SKM-1 treated with dmso at 0.1 percent for 144 hours (cell line): ENCODE measurements around the gene CTNNA2.
"Not testable (repeated sequence)": the region's sequence is repeated elsewhere in the genome, so short reads cannot be mapped to it uniquely, and the experiment has no call there.

Experiments
- DNase-seq: peaks from one replicate; lab custom pipeline; 2025; ENCODE audit not compliant: unreplicated experiment; lab: John Stamatoyannopoulos, UW

Gene CTNNA2

DNA sequence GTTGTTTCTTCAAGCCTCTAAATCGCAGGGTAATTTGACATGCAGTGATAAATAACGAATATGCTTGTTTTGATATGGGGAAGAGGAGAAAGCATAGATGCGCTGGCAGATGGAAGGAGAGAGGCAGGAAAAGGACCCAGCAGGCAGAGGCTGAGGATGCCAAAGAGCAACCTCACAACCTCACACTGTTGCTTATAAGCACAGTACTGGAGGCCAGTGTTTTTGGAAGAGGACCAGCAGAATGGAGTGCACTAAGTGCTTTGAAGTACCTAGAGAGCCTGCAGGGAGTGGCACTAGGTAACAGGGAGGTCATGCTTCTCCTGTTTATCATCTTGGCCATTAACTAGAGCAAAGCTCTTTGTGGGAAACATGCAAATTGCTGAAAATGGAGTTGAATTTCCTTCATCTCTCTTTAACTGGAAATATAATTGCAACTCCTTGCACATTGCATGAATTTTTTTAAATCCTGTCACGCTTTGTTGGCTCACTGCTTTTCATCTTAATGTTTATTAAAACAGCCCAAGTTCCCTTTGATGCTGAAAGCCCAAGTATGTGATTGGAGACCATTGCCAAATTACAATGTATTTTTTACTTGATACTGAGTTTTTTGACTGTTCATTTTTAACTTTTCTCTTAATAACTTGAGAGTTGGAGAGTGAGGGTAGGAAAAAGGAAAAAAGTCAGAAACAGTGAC lies 555.3 kb downstream of the CTNNA2 start:
- DNase-seq: no peak

- no peak for DNase-seq
Observed at GRCh38 chr2:80070587-80070986, 557.7 kb downstream of the CTNNA2 start.

DNA sequence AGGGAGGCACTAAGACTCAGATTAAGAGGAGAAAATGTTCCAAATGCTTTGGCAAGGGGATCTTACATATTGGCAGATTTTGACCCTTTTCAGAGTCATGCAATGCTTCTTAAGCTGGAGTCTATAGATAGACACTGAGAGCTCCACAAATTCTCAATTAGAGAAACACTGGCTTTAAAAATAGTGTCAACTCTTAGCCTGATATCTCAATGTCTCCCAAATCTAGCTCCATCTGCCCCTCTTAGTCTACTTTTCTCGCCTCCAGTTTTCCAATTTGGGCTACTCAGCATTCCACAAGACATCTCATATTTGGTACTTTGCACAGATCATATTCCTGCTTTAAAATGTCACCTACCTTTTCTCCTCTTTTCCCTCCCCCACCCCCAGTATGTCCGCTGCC lies 559.1 kb downstream of the CTNNA2 start:
- DNase-seq: no peak

- peak; percentile 38 for DNase-seq
Observed at GRCh38 chr2:80073134-80073561, 560.3 kb downstream of the CTNNA2 start.

DNA sequence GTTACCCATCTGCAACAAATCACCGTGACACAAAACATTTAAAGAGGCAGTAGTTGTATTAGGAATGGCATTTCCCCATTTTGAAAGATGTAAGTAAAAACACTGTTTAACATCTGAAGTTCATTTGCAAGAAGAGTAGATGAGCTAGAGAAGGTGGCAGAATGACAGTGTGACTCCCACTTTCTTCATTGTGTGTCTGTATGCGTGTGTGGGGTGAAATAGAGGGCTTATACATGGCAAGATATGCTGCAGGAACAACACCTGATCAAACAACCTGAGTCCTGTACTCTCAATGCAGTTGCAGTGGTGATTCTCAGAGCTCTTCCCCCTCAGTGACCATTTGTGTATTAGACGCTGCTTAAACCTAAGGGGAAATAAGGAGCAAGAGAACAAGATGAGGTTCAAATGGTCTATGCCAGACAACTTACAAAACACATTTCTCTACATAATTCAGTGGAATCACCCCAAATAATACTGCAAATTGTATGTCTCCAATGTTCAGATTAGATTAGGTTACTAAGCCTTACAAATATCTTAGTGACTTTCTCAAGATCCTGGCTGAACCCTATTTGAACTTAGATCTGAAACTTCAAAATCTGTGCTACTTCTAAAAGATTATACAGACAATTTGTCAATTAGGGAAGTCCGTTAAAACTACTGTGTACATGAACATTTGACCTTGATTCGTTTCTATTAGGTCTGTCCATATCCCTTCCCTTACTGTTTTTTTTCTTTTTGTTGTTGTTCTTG lies 561.6 kb downstream of the CTNNA2 start:
- DNase-seq: no peak

DNA sequence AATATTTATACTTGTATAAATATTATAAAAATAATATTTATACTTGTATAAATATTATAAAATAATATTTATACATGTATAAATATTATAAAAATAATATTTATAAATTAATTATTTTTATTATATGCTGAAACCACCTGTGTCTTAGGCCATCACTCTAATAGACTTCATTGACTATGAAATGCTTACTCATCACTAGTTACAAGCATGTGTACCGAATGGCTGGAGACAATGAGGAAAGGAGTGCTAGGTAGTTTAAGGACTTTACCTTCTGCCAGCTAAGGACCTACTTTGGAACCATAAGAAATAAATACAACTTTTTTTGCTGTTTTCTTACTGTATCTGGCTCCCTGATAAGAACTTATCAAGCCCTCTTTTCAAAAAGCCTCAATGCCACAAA lies 562.9 kb downstream of the CTNNA2 start:
- DNase-seq: no peak

GRCh38 chr2:80078290-80079036 lies 565.6 kb downstream of the CTNNA2 start:
- no peak for DNase-seq

DNA sequence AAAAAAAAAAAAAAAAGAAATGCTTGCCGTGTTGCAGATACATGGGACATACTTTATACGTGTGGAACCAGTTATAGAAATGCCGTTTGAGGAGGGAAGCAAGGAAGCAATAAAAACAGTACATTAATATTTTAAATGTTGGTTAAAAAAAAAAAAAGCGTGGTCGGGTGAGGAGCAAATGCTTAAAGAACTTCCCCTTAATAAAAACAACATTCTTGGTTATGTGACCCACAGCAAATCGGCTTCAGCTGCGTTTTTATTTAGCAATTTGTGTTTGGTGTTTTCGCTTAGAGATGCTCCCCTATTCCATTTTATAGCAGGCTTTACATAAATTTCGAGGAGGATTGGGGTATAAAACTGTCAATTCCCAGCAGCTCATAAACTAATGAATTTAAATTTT lies 568.1 kb downstream of the CTNNA2 start:
- DNase-seq: no peak

DNA sequence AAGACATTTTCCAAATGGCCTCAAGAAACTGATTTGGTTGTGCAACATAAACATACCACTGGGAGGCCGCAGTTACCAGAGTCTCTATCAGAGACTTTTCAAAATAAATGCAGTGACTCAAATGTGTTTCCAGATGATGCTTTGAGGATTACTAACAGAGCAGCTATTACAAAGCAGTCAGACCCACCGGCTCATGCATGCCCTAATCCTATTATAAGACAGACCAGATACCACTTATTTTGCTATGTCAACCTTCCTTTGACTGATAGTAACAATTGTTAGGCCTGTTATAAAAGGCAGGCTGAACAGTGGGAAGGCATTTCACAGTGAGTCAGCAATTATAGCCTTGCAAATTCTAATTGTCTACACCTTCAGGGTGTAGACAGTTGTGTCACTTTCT lies 574.0 kb downstream of the CTNNA2 start:
- no peak for DNase-seq

DNA sequence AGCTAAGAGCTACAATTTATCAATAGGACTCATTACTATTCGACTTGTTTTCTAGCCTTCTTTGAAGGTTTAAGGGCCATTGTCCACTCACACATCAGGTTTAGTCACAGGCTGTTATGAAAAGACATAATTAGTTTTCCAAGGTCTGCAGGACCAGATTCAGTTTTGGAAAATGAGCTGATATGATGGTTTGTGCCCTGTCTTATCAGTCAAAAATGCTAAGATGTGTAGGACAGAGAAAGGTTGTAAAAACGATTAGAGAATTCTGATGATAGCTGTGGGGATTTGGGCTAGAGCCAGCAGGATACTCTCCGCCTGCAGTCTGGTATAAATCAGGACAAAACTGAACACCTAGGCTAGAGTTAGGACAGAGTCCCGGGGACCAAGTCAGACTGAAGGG lies 578.4 kb downstream of the CTNNA2 start:
- DNase-seq: no peak

DNA sequence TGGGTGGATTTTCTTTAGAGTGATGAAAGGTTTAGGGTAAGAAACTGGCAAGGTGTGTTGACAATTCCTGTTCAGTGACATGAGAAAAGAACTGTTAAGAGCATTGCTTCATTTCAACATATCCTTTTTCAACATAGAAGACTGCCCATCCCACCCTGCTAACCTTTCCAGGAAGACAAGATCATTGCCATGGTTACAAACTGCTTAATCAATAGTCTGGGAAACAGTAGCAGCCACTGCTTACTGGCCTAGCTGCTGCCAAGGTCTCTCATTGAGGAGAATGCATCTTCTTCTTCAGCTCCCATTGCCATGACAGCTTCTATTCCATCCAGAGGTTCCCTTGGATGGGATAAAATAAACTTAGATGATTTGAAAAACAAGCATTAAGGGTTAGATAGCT lies 579.6 kb downstream of the CTNNA2 start:
- DNase-seq: no peak

DNA sequence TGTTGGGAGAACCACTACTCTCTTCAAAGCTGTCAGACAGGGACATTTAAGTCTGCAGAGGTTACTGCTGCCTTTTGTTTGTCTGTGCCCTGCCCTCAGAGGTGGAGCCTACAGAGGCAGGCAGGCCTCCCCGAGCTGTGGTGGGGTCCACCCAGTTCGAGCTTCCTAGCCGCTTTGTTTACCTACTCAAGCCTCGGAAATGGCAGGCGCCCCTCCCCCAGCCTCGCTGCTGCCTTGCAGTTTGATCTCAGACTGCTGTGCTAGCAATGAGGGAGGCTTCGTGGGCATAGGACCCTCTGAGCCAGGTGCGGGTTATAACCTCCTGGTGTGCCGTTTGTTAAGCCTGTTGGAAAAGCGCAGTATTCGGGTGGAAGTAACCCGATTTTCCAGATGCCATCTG lies 585.7 kb downstream of the CTNNA2 start:
- not testable (repeated sequence) for DNase-seq

DNA sequence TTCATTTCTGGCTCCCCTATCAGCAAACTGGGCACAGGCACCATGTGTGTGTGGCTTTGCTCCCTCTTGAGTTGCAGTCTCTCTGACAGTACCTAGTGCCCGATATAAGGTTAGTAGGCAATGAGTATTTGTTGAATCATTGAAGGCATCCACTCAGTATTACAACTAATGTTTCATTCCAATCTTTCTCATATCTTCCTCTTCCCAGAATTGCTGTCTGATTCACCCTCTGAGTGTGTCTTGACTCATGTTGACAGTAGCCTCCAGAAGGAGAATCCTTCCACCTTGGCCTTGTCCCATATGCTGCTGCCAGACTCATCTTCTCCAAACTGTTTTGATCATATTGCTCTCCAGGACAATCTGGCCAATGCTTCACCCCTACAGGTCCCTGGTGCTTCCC lies 589.2 kb downstream of the CTNNA2 start:
- no peak for DNase-seq

- no peak for DNase-seq
Observed at GRCh38 chr2:80105015-80105640, 592.3 kb downstream of the CTNNA2 start.

DNA sequence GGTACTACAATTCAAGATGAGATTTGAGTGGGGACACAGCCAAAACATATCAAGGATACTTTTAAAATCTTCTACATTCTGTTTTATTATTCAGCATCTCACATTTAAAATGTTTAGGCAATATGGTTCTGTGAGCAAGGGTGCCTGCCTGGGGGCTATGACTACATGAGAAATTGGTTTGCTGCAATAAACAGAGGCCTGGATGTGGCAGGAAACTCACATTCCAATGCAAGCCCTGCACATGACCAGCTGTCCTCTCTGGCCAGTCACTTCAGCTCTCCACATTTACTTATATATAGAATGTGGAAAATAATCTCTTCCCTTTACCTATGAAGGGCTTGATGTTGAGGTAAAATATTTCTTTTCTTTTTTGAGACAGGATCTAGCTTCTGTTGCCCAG lies 598.3 kb downstream of the CTNNA2 start:
- no peak for DNase-seq

DNA sequence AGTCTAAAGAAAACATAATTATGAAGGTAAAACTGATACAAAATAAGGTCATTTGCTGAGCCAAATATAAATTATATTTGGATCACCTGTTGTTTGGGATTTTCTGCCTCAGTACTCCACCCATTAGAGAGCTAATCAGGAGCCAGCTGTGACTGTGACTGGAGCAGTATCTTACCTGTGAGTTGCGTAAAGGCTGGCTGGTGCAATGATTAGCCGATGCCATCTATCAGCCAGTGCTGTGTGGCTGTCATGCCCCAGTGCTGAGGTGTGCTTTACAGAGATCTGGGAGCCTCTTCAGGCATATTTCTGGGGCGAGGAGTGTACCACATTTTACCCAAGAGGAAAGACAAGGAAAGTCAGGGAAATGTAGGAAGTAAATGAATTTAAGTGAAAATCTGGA lies 599.9 kb downstream of the CTNNA2 start:
- no peak for DNase-seq

DNA sequence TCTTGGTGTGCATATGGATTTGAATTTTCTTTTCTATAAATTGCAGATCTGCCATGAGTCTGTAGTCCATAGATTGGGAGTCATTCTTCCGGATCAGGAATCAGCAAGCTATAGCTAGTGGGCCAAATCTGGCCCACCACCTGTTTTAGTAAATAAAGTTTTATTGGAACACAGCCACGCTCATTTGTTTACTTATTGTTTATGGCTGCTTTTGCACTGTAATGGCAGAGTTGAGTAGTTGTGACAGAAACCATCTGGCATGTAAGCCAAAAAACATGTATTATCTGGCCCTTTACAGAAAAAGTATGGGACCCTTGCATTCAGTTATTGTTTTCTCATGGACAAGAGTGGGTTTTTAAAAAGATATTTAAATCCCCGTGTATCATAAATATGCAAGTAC lies 600.5 kb downstream of the CTNNA2 start:
- no peak for DNase-seq

- no peak for DNase-seq
Observed at GRCh38 chr2:80114812-80115211, 602.0 kb downstream of the CTNNA2 start.

GRCh38 chr2:80117401-80117800 lies 604.5 kb downstream of the CTNNA2 start:
- no peak for DNase-seq

DNA sequence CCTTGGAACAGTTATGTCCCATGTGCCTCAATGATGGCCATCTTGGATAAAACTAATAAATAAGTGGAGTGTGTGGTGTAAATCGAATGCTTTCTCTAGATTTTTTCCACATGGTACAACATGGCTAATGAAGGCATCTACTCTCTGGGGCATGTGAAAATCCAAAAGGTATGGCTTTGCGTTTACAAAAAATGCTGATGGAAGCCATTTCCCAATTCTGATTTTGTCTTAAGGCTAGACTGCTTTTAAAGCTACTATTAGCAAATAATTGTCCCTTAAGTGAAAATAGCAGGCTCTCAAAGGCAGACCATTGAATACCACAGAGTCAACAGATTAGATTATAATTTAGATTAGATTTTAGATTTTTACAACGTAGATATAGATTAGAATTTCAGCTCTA lies 608.0 kb downstream of the CTNNA2 start:
- DNase-seq: no peak

DNA sequence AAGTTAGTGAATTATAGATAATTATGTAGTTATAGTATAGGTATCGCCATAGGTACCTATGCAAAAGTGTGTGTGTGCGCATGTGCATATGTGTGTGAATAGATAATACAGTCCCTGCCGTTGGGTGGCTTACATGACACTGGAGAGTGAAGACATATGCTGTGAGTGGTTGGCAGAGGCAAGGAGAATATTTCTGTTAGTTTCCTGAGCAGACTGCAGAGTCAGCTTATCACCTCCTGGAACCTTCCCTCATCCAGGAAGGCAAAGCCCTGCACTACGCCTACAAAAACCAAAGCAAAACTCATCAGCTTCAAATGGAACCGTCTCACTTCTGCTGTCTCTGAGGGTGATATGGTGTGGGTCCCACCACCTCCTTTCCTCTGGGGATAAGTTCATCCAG lies 609.8 kb downstream of the CTNNA2 start:
- DNase-seq: no peak
